Measurements from ENCODE around the gene KDM4C.

DNA sequence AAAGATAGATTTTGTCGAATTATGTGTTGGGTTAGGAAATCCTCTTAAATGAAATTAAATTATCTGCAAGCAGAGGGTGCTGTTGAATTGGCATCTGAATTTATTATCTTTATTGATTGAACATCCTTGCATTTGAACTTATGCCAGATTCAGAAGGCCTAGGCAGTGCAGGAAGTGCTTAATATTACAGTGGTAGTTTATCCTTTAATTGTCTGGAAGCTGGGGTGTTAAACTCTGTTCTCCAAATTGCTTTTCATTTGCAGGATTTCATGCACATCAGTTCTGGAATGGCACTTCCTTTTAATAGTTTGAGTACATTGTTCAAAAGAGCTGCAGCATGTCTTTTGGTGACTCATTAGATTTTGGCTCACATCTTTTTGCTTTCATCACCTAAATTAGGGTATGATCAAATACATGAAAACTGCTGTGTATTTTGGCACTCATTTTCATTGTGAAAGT is 186.3 kb downstream of the KDM4C start:
- TF ChIP-seq CBX8 (IDR thresholded peaks at IDR 0.05) (no peak), GATA3 (IDR thresholded peaks at IDR 0.05; ENCODE audit: borderline replicate concordance) (no peak), HOXA7 (CRISPR knock-in tag; IDR thresholded peaks at IDR 0.05) (no peak)

Measured in A549 (cell line).